Measurements from ENCODE around the gene INPP4A.

INPP4A gene

DNA sequence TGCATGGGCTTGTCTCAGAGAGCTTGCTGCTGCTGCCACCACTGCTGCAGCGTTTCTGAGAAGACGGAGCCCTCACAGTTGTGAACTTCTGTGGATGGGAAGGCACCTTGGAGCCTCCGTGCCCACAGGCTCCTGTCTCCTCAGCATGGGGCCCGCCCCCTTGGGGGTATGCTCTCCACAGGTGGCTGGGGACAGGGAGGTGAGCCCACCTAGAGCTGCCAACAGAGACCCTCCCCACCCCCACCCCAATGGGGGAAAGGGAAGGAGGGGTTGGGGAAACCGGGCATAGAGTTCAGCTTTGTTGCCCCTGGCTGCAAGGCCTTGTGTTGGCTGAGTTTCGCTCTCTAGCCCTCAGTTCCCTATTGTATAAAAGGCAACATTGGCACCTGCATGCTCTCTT lies 76.1 kb downstream of the INPP4A start:
- H3K4me3 ChIP-seq (ENCODE audit: low read depth in 1 of 2, low read length in 2 of 2), result no peak overlapping the region
- no peaks in the 10 kb centered on the region for H3K9me3 ChIP-seq (ENCODE audit: control insufficient read depth in 1 of 2, low read length in 2 of 2)
- H3K9ac ChIP-seq (ENCODE audit: low read depth in 1 of 2, low read length in 2 of 2), result no peak overlapping the region
- H3K27ac ChIP-seq (ENCODE audit: low read depth, low read length), result no peak overlapping the region
- peaks cover 0 to 16% of the 10 kb centered on the region in 2 donors for H3K36me3 ChIP-seq (ENCODE audit: control insufficient read depth in 1 of 2, insufficient read depth in 2 of 2, low read length in 2 of 2)
- H3K4me1 ChIP-seq (ENCODE audit: control insufficient read depth in 1 of 2, insufficient read depth in 2 of 2, low read length in 2 of 2), result peaks cover 6 to 15% of the 10 kb centered on the region in 2 donors
- no peaks in the 10 kb centered on the region for H3K27me3 ChIP-seq (ENCODE audit: control insufficient read depth in 1 of 2, insufficient read depth in 2 of 2, low read length in 2 of 2)

DNA sequence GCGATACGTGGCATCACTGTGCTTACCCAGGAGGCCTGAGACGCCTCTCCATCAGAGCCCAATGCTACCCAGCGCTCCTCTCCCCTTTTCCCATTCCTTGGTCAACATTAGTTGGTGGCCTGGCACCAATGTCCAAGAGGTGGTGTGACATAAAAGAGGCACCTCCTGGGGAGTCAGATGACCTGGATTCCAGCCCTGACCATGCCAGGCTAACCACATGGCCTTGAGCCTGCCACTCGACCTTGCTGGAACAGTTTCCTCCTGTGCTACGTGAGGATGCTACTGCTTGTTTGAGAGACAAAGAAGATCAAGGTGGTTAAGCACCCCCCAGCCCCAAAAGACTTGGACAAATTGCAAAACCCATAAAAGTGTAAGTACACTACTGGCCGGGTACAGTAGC lies 76.6 kb downstream of the INPP4A start:
- peaks cover 0 to 16% of the 10 kb centered on the region in 2 donors for H3K36me3 ChIP-seq (ENCODE audit: control insufficient read depth in 1 of 2, insufficient read depth in 2 of 2, low read length in 2 of 2)
- no peaks in the 10 kb centered on the region for H3K9me3 ChIP-seq (ENCODE audit: control insufficient read depth in 1 of 2, low read length in 2 of 2)
- no peak overlapping the region for H3K9ac ChIP-seq (ENCODE audit: low read depth in 1 of 2, low read length in 2 of 2)
- no peak overlapping the region for H3K4me3 ChIP-seq (ENCODE audit: low read depth in 1 of 2, low read length in 2 of 2)
- no peak overlapping the region for H3K27ac ChIP-seq (ENCODE audit: low read depth, low read length)
- peaks cover 6 to 15% of the 10 kb centered on the region in 2 donors for H3K4me1 ChIP-seq (ENCODE audit: control insufficient read depth in 1 of 2, insufficient read depth in 2 of 2, low read length in 2 of 2)
- H3K27me3 ChIP-seq (ENCODE audit: control insufficient read depth in 1 of 2, insufficient read depth in 2 of 2, low read length in 2 of 2), result no peaks in the 10 kb centered on the region

DNA sequence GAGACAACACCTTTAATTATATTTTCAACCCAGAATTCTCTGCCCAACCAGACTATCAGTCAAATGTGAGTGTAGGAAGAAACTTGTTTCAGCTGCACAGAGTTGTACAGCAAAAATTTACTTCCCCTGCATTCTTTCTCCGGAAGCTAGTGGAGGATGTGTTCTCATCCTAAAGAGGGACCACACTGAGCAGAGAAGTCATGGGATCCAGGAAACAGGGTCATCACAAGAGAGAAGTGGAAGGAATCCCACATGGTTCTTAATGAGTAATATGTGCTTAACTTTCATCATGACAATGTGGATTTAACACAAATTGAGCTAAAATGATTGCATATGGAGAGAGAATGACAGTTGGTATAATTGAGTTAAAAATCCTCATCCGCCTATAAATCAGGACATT lies 78.2 kb downstream of the INPP4A start:
- Histone ChIP-seq H3K36me3 (ENCODE audit: control insufficient read depth in 1 of 2, insufficient read depth in 2 of 2, low read length in 2 of 2) (peaks cover 0 to 16% of the 10 kb centered on the region in 2 donors), H3K4me3 (ENCODE audit: low read depth in 1 of 2, low read length in 2 of 2) (no peak overlapping the region), H3K9ac (ENCODE audit: low read depth in 1 of 2, low read length in 2 of 2) (no peak overlapping the region), H3K27me3 (ENCODE audit: control insufficient read depth in 1 of 2, insufficient read depth in 2 of 2, low read length in 2 of 2) (no peaks in the 10 kb centered on the region), H3K4me1 (ENCODE audit: control insufficient read depth in 1 of 2, insufficient read depth in 2 of 2, low read length in 2 of 2) (peaks cover 2 to 7% of the 10 kb centered on the region in 2 donors), H3K27ac (ENCODE audit: low read depth, low read length) (no peak overlapping the region), H3K9me3 (ENCODE audit: control insufficient read depth in 1 of 2, low read length in 2 of 2) (no peaks in the 10 kb centered on the region)

DNA sequence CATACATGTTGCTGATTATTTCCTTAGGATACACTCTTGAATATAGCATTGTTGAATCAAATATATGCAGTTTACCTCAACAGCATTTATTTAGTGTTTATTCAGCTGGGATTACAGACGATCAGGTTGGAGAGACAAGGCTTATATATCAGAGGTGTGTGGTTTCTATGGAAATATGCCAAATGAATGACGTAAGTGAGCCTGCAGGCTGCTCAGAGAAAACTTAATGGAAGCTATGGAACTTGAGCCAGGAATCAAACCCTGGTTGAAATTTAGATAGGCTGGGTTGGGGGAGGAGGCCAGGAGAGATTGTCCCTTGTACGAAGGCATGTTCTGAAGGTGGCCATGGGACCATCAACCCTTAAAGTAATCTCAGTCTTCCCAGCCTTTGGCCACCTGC lies 79.5 kb downstream of the INPP4A start:
- no peak overlapping the region for H3K9ac ChIP-seq (ENCODE audit: low read depth in 1 of 2, low read length in 2 of 2)
- no peak overlapping the region for H3K4me3 ChIP-seq (ENCODE audit: low read depth in 1 of 2, low read length in 2 of 2)
- H3K27ac ChIP-seq (ENCODE audit: low read depth, low read length), result no peak overlapping the region
- H3K9me3 ChIP-seq (ENCODE audit: control insufficient read depth in 1 of 2, low read length in 2 of 2), result no peaks in the 10 kb centered on the region
- H3K4me1 ChIP-seq (ENCODE audit: control insufficient read depth in 1 of 2, insufficient read depth in 2 of 2, low read length in 2 of 2), result no peaks in the 10 kb centered on the region
- H3K36me3 ChIP-seq (ENCODE audit: control insufficient read depth in 1 of 2, insufficient read depth in 2 of 2, low read length in 2 of 2), result peaks cover 0 to 14% of the 10 kb centered on the region in 2 donors
- no peaks in the 10 kb centered on the region for H3K27me3 ChIP-seq (ENCODE audit: control insufficient read depth in 1 of 2, insufficient read depth in 2 of 2, low read length in 2 of 2)

DNA sequence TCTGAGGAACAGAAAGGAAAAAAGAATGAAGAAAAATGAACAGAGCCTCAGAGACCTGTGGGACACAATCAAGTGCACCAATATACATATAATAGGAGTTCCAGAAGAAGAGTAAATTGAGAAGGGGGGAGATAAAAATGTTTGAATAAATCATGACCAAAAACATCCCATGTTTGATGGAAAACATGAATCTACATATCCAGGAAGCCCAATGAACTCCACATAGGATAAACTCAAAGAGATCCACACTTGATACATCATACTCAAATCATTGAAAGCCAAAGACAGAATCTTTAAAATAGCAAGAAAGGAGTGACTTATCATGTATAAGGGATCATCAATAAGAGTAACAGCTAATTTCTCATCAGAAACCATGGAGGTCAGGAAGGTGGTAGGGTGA lies 83.7 kb downstream of the INPP4A start:
- H3K4me3 ChIP-seq (ENCODE audit: low read depth in 1 of 2, low read length in 2 of 2), result no peak overlapping the region
- H3K36me3 ChIP-seq (ENCODE audit: control insufficient read depth in 1 of 2, insufficient read depth in 2 of 2, low read length in 2 of 2), result no peaks in the 10 kb centered on the region
- H3K27me3 ChIP-seq (ENCODE audit: control insufficient read depth in 1 of 2, insufficient read depth in 2 of 2, low read length in 2 of 2), result no peaks in the 10 kb centered on the region
- peaks cover 0 to 3% of the 10 kb centered on the region in 2 donors for H3K4me1 ChIP-seq (ENCODE audit: control insufficient read depth in 1 of 2, insufficient read depth in 2 of 2, low read length in 2 of 2)
- no peak overlapping the region for H3K27ac ChIP-seq (ENCODE audit: low read depth, low read length)
- no peak overlapping the region for H3K9ac ChIP-seq (ENCODE audit: low read depth in 1 of 2, low read length in 2 of 2)
- H3K9me3 ChIP-seq (ENCODE audit: control insufficient read depth in 1 of 2, low read length in 2 of 2), result no peaks in the 10 kb centered on the region

DNA sequence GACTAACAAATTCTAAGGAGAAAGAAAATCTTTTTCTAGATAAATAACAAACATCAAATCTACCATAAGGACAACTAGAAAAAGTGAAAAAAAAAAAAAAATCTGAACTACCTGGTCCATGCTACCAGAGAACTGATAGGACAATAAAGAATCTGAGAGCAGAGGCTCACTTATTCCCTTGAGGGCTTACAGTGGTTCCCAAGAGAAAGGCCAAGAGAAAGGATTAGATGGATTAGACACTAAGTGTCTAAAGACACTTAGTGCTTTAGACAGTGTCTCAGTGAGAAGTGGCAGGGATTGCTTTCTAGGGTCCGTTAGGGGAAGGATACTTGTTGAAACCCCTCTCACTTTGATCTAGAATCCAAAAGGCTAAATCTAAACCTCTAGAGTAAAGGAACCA lies 85.5 kb downstream of the INPP4A start:
- Histone ChIP-seq H3K4me3 (ENCODE audit: low read depth in 1 of 2, low read length in 2 of 2) (no peak overlapping the region), H3K36me3 (ENCODE audit: control insufficient read depth in 1 of 2, insufficient read depth in 2 of 2, low read length in 2 of 2) (no peaks in the 10 kb centered on the region), H3K9ac (ENCODE audit: low read depth in 1 of 2, low read length in 2 of 2) (no peak overlapping the region), H3K4me1 (ENCODE audit: control insufficient read depth in 1 of 2, insufficient read depth in 2 of 2, low read length in 2 of 2) (peaks cover 0 to 7% of the 10 kb centered on the region in 2 donors), H3K27me3 (ENCODE audit: control insufficient read depth in 1 of 2, insufficient read depth in 2 of 2, low read length in 2 of 2) (no peaks in the 10 kb centered on the region), H3K27ac (ENCODE audit: low read depth, low read length) (no peak overlapping the region), H3K9me3 (ENCODE audit: control insufficient read depth in 1 of 2, low read length in 2 of 2) (no peaks in the 10 kb centered on the region)

DNA sequence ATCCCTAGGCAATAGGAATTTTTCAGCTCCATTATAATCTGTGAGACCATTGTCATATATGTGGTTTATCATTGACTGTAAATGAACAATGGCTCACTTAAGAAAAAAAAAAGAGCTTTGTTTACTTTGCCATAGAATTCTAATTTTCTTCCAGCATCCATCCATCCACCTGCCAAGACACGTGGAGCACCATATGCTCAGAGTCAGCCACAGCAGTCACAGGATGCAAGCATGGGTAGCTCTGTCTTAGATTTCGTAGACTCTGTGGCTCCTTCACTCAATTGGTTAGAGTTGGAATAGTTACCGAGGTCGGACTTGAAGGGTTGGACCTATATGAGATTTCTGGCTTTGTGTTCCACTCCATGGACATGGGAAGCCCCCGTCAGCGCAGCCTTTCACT lies 88.1 kb downstream of the INPP4A start:
- no peaks in the 10 kb centered on the region for H3K27me3 ChIP-seq (ENCODE audit: control insufficient read depth in 1 of 2, insufficient read depth in 2 of 2, low read length in 2 of 2)
- H3K9ac ChIP-seq (ENCODE audit: low read depth in 1 of 2, low read length in 2 of 2), result no peak overlapping the region
- no peak overlapping the region for H3K27ac ChIP-seq (ENCODE audit: low read depth, low read length)
- no peaks in the 10 kb centered on the region for H3K9me3 ChIP-seq (ENCODE audit: control insufficient read depth in 1 of 2, low read length in 2 of 2)
- H3K4me1 ChIP-seq (ENCODE audit: control insufficient read depth in 1 of 2, insufficient read depth in 2 of 2, low read length in 2 of 2), result peaks cover 0 to 7% of the 10 kb centered on the region in 2 donors
- H3K4me3 ChIP-seq (ENCODE audit: low read depth in 1 of 2, low read length in 2 of 2), result no peak overlapping the region
- peaks cover 5 to 14% of the 10 kb centered on the region in 2 donors for H3K36me3 ChIP-seq (ENCODE audit: control insufficient read depth in 1 of 2, insufficient read depth in 2 of 2, low read length in 2 of 2)

DNA sequence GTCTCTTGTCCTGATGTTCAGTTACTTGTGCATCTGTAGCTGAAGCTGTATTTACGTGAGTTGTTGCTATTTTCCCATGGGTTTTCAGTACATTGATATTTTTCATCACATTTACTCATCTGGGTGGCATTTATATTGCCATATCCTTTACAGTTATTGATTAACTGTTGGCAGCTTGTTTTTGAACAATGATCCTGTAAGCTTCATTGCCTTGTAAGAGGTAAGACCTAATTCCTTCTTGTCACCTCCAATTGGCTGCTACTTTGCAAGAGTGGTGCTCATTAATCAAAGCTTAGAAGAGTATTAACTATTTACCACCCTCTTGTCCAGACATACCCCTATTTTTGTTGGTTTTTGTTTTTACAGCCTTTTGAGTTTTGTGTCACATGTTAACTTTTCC lies 88.9 kb downstream of the INPP4A start:
- H3K36me3 ChIP-seq (ENCODE audit: control insufficient read depth in 1 of 2, insufficient read depth in 2 of 2, low read length in 2 of 2), result peaks cover 8 to 22% of the 10 kb centered on the region in 2 donors

DNA sequence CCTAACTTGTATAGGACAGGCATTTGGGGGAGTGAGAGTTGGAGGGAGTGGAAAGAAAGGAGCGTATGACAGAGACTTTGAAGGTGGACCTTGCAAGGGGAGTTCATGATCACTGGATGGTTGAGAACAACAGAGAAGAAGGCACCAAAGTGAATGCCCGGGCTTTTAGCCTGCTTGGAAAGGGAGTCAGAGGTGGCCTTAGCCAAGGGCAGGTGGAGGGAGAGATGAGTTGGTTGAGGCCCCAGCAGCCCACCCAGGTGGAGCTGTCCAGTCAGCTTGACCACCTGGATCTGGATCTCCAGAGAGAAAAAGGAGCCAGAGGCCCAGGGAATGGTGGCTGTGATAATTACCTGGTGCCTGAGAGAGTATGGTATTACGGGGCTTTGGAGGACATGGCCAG lies 90.1 kb downstream of the INPP4A start:
- H3K4me1 ChIP-seq (ENCODE audit: control insufficient read depth in 1 of 2, insufficient read depth in 2 of 2, low read length in 2 of 2), result peaks cover 0 to 7% of the 10 kb centered on the region in 2 donors
- H3K9me3 ChIP-seq (ENCODE audit: control insufficient read depth in 1 of 2, low read length in 2 of 2), result no peaks in the 10 kb centered on the region
- H3K9ac ChIP-seq (ENCODE audit: low read depth in 1 of 2, low read length in 2 of 2), result no peak overlapping the region
- H3K4me3 ChIP-seq (ENCODE audit: low read depth in 1 of 2, low read length in 2 of 2), result no peak overlapping the region
- no peaks in the 10 kb centered on the region for H3K27me3 ChIP-seq (ENCODE audit: control insufficient read depth in 1 of 2, insufficient read depth in 2 of 2, low read length in 2 of 2)
- H3K27ac ChIP-seq (ENCODE audit: low read depth, low read length), result no peak overlapping the region
- peaks cover 19 to 34% of the 10 kb centered on the region in 2 donors for H3K36me3 ChIP-seq (ENCODE audit: control insufficient read depth in 1 of 2, insufficient read depth in 2 of 2, low read length in 2 of 2)

More for the DNA sequence above, 88.9 kb downstream of the INPP4A start:
- Histone ChIP-seq H3K4me3 (ENCODE audit: low read depth in 1 of 2, low read length in 2 of 2) (no peak overlapping the region), H3K27me3 (ENCODE audit: control insufficient read depth in 1 of 2, insufficient read depth in 2 of 2, low read length in 2 of 2) (no peaks in the 10 kb centered on the region), H3K27ac (ENCODE audit: low read depth, low read length) (no peak overlapping the region), H3K9me3 (ENCODE audit: control insufficient read depth in 1 of 2, low read length in 2 of 2) (no peaks in the 10 kb centered on the region), H3K9ac (ENCODE audit: low read depth in 1 of 2, low read length in 2 of 2) (no peak overlapping the region), H3K4me1 (ENCODE audit: control insufficient read depth in 1 of 2, insufficient read depth in 2 of 2, low read length in 2 of 2) (peaks cover 0 to 7% of the 10 kb centered on the region in 2 donors)

DNA sequence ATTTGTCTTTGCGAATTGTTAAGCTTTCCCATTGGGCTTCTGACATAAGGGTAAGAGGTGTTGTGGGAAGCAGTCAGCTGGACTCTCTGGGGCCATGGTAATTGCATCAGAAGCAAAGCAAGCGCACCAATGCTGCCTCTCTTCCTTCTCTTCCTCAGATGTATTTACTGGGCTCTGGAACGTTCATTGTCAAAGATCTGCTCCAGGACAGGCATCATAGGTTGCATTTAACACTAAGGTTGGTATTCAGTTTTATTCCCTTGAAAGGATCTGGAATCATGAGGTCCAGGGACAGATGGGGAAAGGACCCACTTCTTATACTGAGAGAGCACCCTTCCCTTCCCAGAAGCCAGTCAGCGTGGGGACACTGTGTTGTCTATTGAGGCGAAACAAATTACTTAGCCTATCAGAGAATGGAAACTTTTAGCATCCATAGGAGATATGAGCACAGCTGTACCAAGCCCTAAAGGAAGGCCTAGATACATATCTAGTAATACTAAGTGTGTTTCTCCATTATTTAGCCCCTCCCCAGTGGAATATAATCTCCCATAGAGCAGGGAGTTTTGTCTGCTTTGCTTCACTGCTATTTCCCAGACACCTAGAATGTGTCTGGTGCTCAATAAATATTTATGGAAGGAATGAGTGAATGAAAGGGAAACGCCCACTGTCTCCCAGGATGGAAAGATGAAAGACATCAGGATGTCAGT lies 91.5 kb downstream of the INPP4A start:
- Histone ChIP-seq H3K9ac (ENCODE audit: low read depth in 1 of 2, low read length in 2 of 2) (no peak overlapping the region), H3K4me3 (ENCODE audit: low read depth in 1 of 2, low read length in 2 of 2) (no peak overlapping the region), H3K27ac (ENCODE audit: low read depth, low read length) (no peak overlapping the region), H3K9me3 (ENCODE audit: control insufficient read depth in 1 of 2, low read length in 2 of 2) (no peaks in the 10 kb centered on the region), H3K27me3 (ENCODE audit: control insufficient read depth in 1 of 2, insufficient read depth in 2 of 2, low read length in 2 of 2) (no peaks in the 10 kb centered on the region), H3K36me3 (ENCODE audit: control insufficient read depth in 1 of 2, insufficient read depth in 2 of 2, low read length in 2 of 2) (peaks cover 24 to 38% of the 10 kb centered on the region in 2 donors), H3K4me1 (ENCODE audit: control insufficient read depth in 1 of 2, insufficient read depth in 2 of 2, low read length in 2 of 2) (peaks cover 0 to 7% of the 10 kb centered on the region in 2 donors)

Data from duodenal mucosa (tissue), 2 donors.